Motor neuron (in vitro differentiated cells): ENCODE data around the gene METTL5. TPM values are rescaled to one million over a fixed set of nuclear protein-coding genes. Genes with fewer than 3 reads are reported as not detected.
"Not testable (repeated sequence)": the region's sequence is repeated elsewhere in the genome, so short reads cannot be mapped to it uniquely, and the experiment has no call there.

Source experiments
- ATAC-seq, 8 experiments: fragments of 200-7000 bp; cut with Tn5 transposase; replicated peaks in 6 of 8; 2 replicates each; pipeline ENCODE4 v1.8.0; 2021; ENCODE audit warnings: mild to moderate bottlenecking in 8 of 8, moderate library complexity in 8 of 8
- H3K27ac ChIP-seq, 2 donors: fragments of 250-450 bp; sonication (Bioruptor Pico); 2 replicates each; pipeline ENCODE4 v1.9.0; 2021; ENCODE audit warnings: antibody characterized with exemption in 2 of 2, mild to moderate bottlenecking in 2 of 2, moderate library complexity in 1 of 2
- H3K4me1 ChIP-seq, 2 donors: fragments of 250-450 bp; sonication (Bioruptor Pico); replicated peaks in 1 of 2; 2 replicates each; pipeline ENCODE4 v1.6.1; 2021; ENCODE audit warnings: antibody characterized with exemption in 2 of 2, mild to moderate bottlenecking in 2 of 2, moderate library complexity in 1 of 2
- H3K4me3 ChIP-seq, 5 donors: fragments of 250-450 bp; sonication (Bioruptor Pico); 2 replicates each; pipeline ENCODE4 v1.9.0; 2021; ENCODE audit warnings: antibody characterized with exemption in 5 of 5, mild to moderate bottlenecking in 5 of 5, moderate library complexity in 4 of 5
- WGBS, 10 experiments: fragments of 450-650 bp; shearing (Covaris generic); methylation state at CpG; one replicate each; pipeline ENCODE4 v1.0.0; 2022; 5-methylcytosine and 5-hydroxymethylcytosine counted together
- in situ Hi-C, 9 experiments: fragments of 400-800 bp; cut with MboI; loops; one replicate each; pipeline ENCODE4 v1.15.0; 2021; ENCODE audit warnings: low sequenced_read_pairs in 9 of 9, low pct_unique_long_range_greater_than_20kb in 2 of 9; ENCODE audit not compliant: unreplicated experiment in 9 of 9
- total RNA-seq, 8 experiments: library from RNA; unstranded; fragments of 300-600 nt; gene quantifications; 2 replicates each; pipeline versions ENCODE4 v1.2.3 to v1.2.4, GENCODE V29; 2022

METTL5 gene
- total RNA-seq, 8 experiments from 2014 or later, result 41.0 to 80.8 (median 53.9) TPM

GRCh38 chr2:169822785-169823392, 1.8 kb downstream of the METTL5 start:
- in situ Hi-C loops, result no loop called here
- Histone ChIP-seq H3K4me3 (no peak overlapping the region), H3K27ac (no peak overlapping the region), H3K4me1 (peaks cover 7 to 12% of the 10 kb centered on the region in 2 donors)
- WGBS, 10 experiments, result 90 to 100% (median 95%) methylated on average over 1 to 4 of the region's 4 CpGs; no CpG with 5 or more reads in 4 of the 10 experiments
- ATAC-seq, result no peak

GRCh38 chr2:169822036-169822435, 2.7 kb downstream of the METTL5 start:
- Histone ChIP-seq H3K27ac (no peak overlapping the region), H3K4me3 (no peak overlapping the region), H3K4me1 (peaks cover 7 to 12% of the 10 kb centered on the region in 2 donors)
- in situ Hi-C loops, result no loop called here
- no peak for ATAC-seq
- 62 to 93% (median 71%) methylated on average over 2 to 3 of the region's 3 CpGs for WGBS, 10 experiments

GRCh38 chr2:169820101-169820500, 4.6 kb downstream of the METTL5 start:
- 27 to 100% (median 94%) methylated on average over 1 to 6 of the region's 7 CpGs; no CpG with 5 or more reads in 2 of the 10 experiments for WGBS, 10 experiments
- H3K27ac ChIP-seq, ATAC-seq, H3K4me3 ChIP-seq, in situ Hi-C loops: not testable (repeated sequence)
- peaks cover 7 to 12% of the 10 kb centered on the region in 2 donors for H3K4me1 ChIP-seq

- Histone ChIP-seq H3K27ac (no peak overlapping the region), H3K4me1 (peaks cover 7 to 12% of the 10 kb centered on the region in 2 donors), H3K4me3 (no peak overlapping the region)
- WGBS, 10 experiments, result 71 to 100% (median 100%) methylated on average over 1 of the region's 1 CpG; no CpG with 5 or more reads in 5 of the 10 experiments
- ATAC-seq, result no peak
- in situ Hi-C loops, result no loop called here
Measured at GRCh38 chr2:169819106-169819505, 5.6 kb downstream of the METTL5 start.

GRCh38 chr2:169818241-169818640, 6.5 kb downstream of the METTL5 start:
- in situ Hi-C loops, result no loop called here
- ATAC-seq, result no peak
- no peak overlapping the region for H3K4me3 ChIP-seq
- no peak overlapping the region for H3K27ac ChIP-seq
- H3K4me1 ChIP-seq, result peaks cover 0 to 6% of the 10 kb centered on the region in 2 donors

GRCh38 chr2:169817369-169817768, 7.3 kb downstream of the METTL5 start:
- H3K4me1 ChIP-seq, H3K27ac ChIP-seq, H3K4me3 ChIP-seq, in situ Hi-C loops, ATAC-seq: not testable (repeated sequence)
- WGBS, 10 experiments, result 60 to 100% (median 100%) methylated on average over 1 to 3 of the region's 6 CpGs; no CpG with 5 or more reads in 3 of the 10 experiments

- H3K4me1 ChIP-seq, H3K4me3 ChIP-seq, in situ Hi-C loops, H3K27ac ChIP-seq, ATAC-seq: not testable (repeated sequence)
Measured at GRCh38 chr2:169816961-169817360, 7.7 kb downstream of the METTL5 start.

GRCh38 chr2:169815849-169816248, 8.9 kb downstream of the METTL5 start:
- no peaks in the 10 kb centered on the region for H3K4me1 ChIP-seq
- no peak overlapping the region for H3K27ac ChIP-seq
- no peak overlapping the region for H3K4me3 ChIP-seq
- ATAC-seq, result peak in 1 of 8 experiments; percentile 91
- 0 to 100% (median 18%) methylated on average over 1 of the region's 1 CpG; no CpG with 5 or more reads in 4 of the 10 experiments for whole genome bisulfite sequencing, 10 experiments
- in situ Hi-C loops, result no loop called here

- no peak overlapping the region for H3K27ac ChIP-seq
- 56 to 100% (median 93%) methylated on average over 1 to 4 of the region's 4 CpGs for WGBS, 10 experiments
- no peaks in the 10 kb centered on the region for H3K4me1 ChIP-seq
- in situ Hi-C loops, result no loop called here
- H3K4me3 ChIP-seq, result no peak overlapping the region
- no peak for ATAC-seq
Measured at GRCh38 chr2:169808221-169808620, 16.5 kb downstream of the METTL5 start.

GRCh38 chr2:169806586-169806985, 18.1 kb downstream of the METTL5 start:
- Histone ChIP-seq H3K4me3 (no peak overlapping the region), H3K27ac (no peak overlapping the region), H3K4me1 (no peaks in the 10 kb centered on the region)
- no peak for ATAC-seq
- in situ Hi-C loops, result no loop called here

- H3K27ac ChIP-seq, result no peak overlapping the region
- H3K4me1 ChIP-seq, result peaks cover 6 to 12% of the 10 kb centered on the region in 2 donors
- H3K4me3 ChIP-seq, result no peak overlapping the region
- no peak for ATAC-seq
- in situ Hi-C loops, result no loop called here
- WGBS, 10 experiments, result 75 to 100% (median 95%) methylated on average over 1 to 5 of the region's 9 CpGs
Measured at GRCh38 chr2:169803480-169803879, 21.2 kb downstream of the METTL5 start.

- in situ Hi-C loops, result no loop called here
- peak within 1 kb of the TSS; percentile 40 to 71 for H3K27ac ChIP-seq
- peaks cover 11 to 17% of the 10 kb centered on the region in 2 donors for H3K4me1 ChIP-seq
- peak; percentile 86 to 99 (median 99) for ATAC-seq
- WGBS, 10 experiments, result 0 to 3% (median 1%) methylated on average over 1 to 40 of the region's 67 CpGs; no CpG with 5 or more reads in 2 of the 10 experiments
- peak within 1 kb of the TSS; percentile 50 to 85 (median 55) for H3K4me3 ChIP-seq
Measured at GRCh38 chr2:169798718-169799592, 25.8 kb downstream of the METTL5 start, which contains the start of gene SSB. Gene SSB (plus strand): TSS chr2:169798871. CDS start chr2:169800961, 2,090 bp downstream.

GRCh38 chr2:169798397-169798717, 26.3 kb downstream of the METTL5 start:
- in situ Hi-C loops, result no loop called here
- peak overlapping the region; percentile 50 to 85 (median 55) for H3K4me3 ChIP-seq
- WGBS, 10 experiments, result 2 to 58% (median 26%) methylated on average over 1 to 4 of the region's 4 CpGs
- H3K27ac ChIP-seq, result peak overlapping the region; percentile 40 to 71
- ATAC-seq, result no peak
- peaks cover 11 to 17% of the 10 kb centered on the region in 2 donors for H3K4me1 ChIP-seq
